HG02623 (cell line): Measurements from ENCODE around the gene HLA-DPA1.
"Not testable (repeated sequence)": the region's sequence is repeated elsewhere in the genome, so short reads cannot be mapped to it uniquely, and the experiment has no call there.

Experiments used
- ATAC-seq: cut with Tn5 transposase; IDR thresholded peaks from one replicate; pipeline ENCODE4 v1.9.1; 2021; ENCODE audit warnings: moderate library complexity; ENCODE audit not compliant: unreplicated experiment

HLA-DPA1 gene

DNA sequence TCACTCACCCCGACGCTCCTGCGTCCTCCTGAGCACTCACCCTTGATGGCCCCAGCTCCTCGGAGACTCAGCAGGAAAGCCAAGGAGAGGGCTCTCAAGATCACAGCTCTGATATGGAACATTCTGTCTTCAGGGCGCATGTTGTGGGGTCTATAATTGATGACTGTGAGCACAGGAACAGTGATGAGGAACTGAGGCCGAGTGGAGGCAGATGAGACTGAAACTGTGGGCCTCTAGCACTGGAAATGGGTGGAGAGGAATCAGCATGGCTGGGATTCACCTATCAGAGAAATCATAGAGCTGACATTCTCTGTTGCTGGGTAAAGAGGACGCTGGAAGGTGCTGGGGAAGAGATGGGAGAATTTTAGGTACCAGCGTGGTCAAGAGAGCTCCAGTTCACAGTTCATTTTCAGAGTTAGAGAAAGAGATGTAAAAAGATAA lies at the start of gene HLA-DPA1:
TSS of gene HLA-DPA1 (minus strand) at position 219 of the 441 bp plus-strand sequence.
- ATAC-seq, result peak; percentile 76

DNA sequence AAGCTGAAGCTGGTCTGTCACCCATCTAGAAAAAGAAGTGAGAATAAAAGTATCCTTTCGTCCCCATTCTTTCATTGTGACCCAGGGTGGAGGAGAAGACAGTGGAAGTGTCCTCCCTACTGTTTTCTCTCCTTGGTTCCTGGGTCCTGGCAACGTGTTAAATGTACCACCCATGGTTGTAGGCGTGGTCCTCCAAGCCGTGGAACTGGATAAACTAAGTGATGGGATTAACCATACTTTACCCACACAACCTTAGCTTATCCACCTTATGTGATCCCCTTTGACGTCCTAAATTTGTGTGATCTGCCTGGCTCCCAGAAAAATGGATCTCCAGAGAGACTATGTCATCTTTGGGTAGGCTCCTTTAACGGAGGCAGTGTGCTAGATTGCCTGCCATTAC lies 49.7 kb upstream of the HLA-DPA1 start:
- no peak for ATAC-seq

DNA sequence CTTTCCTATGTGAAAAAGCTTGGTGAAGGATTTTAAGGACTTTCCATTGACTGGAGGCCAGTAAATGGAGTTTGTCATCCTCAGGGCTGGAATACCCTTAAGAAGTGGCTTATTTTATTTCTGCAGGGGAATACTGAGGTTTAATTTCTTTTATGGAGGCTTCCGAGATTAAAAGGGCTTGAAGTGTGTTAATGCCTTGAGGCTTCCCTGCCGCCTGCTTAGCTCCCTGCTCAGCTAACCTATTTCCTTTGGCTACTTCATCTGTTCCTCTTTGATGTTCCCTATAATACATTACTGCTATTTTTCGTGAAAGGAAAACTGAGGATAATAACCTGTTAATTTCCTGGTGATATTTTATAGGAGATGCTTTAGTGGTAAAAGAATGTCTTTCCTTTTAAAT lies 46.6 kb upstream of the HLA-DPA1 start:
- ATAC-seq, result no peak

DNA sequence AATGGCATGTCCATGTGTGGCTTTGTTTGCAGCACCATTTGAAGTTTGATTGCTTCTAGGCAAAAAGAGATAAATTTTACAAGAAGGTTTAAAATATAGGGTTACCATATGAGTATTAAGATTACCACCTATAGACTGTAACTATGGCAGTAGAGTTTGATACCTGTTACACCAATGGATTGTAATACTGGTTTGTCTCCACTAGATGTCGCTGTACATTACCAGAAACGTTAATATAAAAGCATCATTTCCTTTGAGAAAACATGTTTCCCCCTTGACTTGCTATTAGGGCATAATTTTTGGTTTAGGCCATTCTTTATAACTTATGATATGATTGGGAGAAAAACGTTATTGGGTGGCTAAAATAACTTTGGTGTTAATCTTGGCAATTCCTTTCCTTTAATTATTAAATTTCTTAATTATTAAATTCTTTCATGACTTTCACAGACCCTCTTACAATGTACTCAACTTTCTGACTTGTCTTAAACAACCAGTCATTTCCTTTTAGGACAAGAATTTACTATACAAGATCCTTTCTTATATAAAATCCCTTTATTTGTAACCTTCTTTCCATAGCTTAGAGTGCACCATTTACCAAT lies 45.2 kb upstream of the HLA-DPA1 start:
- no peak for ATAC-seq

DNA sequence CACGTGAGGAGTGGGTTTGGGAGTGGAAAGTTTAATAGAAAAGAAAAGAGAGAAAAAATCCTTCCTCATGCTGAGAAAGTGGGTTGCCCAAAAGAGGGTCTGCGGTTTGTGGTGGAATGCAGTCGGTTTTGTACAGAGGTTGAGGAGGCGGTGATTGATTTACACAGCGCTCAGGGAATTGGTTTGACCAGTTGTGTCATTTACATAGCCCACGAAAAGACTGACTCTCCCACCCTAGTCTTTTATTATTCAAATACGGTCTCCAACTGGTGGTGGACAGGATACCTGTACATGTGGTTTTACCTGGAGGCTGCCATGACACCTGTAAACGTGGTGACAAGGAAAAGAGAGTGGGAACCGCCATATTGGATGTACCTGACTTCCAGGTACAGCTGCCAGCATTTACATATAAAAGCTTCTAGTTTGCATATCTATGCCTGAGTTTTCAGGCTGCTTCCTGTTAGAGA lies 44.4 kb upstream of the HLA-DPA1 start:
- ATAC-seq, result no peak

DNA sequence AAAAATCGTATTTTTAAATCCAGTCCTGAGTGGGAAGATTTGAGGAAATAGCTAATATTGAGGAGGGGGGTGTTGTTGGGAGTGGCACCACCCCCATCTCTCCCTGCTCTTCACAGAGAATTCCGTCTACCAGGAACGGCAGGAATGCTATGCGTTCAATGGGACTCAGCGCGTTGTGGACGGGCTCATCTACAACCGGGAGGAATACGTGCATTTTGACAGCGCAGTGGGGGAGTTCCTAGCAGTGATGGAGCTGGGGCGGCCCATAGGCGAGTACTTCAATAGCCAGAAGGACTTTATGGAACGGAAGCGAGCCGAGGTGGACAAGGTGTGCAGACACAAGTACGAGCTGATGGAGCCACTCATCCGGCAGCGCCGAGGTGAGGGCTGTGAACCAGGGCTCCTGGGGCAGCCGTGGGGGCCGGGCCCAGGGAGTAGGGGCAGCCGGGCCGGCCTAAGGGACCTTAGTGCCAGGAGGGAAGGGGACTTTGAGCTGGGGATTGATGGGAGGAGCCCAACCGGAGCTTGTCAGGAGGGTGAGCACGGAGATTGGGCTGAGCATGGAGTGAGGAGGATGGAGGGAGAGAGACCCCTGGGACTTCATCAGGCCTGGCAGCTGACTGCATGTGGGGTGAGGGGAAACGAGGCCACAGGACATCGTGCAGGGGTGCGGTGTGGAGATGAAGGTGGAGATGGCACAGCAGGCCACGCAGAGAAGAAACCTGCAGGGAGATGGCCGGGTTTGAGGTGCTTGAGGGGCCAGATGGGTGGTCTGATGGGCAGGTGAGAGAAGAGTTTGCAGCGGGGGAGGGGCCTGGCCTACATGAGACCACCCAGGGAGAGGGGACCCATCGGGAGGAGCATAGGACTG lies 43.6 kb upstream of the HLA-DPA1 start:
- no peak for ATAC-seq

DNA sequence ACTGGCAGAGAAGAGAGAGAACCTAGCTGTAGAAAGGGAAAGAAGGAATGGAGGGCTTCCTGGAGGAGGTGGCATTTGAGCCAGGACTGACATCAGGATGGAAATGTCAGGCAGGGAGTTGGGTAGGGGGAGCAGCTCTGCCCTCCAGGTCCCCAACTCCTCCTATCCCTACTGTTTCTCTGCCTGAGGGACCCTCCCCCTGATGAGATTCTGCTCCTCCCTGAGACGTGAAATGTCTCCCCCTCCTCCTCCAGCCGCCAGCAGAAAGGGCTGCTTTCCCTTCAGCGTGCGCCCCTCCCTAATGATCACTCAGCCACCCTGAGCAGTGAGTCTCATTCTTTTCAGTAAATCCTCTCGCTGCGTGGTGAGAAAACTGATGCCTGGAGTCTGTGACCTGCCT lies 43.0 kb upstream of the HLA-DPA1 start:
- ATAC-seq, result no peak

DNA sequence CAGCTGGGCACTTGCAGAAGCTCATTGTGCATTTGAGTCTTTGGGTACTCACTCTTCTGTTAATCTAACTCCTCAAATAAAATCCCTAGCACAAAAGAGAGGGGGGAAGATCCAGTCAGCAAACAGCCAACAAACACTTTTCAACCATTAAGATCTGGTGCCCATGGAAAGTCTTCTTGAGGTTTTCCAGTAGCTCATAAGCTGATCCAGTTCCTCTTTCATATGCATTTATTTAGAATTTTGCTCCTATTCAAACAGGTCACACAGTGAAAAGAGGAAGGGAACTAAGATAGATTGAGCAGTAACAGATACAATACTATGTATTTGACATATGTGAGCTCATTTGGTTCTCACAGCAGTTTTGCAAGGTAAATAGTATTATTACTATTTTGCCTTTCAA lies 41.0 kb upstream of the HLA-DPA1 start:
- ATAC-seq, result no peak

DNA sequence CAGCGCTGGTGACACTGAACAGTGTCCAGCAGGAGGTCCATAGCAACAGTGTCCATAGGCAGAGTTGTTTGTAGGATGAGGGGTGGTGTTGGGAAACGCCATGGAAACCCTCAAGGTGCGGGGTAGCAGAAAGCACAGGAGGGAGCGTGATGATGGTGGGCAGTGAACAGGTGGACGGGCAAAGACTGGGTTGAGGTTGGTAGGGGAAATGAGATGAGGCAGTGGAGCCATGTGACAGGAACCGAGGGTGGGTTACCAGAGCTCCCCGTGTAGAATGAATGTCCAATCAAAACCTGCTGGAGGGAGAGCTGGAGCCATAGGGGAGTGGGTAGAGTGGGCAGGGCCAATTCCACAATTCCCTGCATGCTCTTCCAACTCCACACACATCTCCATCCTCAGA lies 40.3 kb upstream of the HLA-DPA1 start:
- no peak for ATAC-seq

DNA sequence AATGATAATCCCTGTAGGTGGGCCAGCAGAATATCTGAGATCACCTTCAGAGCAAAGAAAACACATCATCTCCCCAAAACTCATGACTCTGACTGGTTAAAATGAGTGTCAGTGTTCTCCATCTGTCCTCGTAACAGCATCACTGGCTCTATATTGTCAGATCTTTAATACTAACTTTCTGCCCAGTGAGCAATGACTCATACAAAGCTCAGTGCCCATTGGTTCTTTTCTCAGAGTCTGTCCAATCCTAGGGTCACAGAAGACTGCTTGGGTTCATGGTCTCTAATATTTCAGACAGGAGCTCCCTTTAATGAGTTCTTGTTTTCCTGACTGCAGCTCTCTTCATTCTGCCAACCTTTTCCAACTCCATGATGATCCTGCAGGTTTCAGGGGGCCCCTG lies 38.7 kb upstream of the HLA-DPA1 start:
- no peak for ATAC-seq

DNA sequence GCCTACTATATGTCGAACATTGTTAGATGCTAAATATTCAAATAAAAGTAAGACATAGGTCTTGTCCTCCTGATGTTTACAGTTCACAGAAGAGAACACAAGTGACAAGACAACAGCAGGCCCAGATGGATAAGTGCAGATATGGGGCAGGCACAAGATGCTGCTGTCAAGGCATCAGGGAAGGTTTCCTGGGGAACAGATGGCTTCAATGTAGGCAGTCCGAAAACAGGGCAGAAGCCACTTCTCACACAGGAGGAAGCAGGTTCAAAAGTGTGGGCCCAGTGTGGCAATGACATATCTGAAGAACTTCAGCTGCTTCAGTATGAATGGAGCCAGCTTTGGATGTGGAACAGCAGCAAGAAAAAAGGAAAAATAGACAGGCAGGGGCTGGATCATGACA lies 34.9 kb upstream of the HLA-DPA1 start:
- no peak for ATAC-seq

DNA sequence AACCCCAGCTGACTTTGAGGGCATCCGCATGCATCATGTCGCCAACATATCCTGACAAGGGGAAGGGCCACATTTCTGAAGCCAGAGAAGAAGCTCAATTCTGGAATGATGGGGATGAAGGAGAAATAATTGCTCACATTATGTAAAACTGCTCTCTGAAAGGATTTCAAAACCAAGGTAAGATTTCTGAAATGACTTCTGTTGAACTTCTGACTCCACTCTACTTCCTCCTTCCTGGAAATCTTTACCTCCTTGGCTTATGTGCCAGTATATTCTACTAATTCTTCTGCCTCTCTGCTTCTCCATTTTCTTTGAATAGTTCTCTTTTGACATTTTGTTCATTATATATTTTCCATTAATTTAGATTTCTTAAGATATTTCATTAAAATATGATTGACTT lies 34.2 kb upstream of the HLA-DPA1 start:
- ATAC-seq, result no peak

DNA sequence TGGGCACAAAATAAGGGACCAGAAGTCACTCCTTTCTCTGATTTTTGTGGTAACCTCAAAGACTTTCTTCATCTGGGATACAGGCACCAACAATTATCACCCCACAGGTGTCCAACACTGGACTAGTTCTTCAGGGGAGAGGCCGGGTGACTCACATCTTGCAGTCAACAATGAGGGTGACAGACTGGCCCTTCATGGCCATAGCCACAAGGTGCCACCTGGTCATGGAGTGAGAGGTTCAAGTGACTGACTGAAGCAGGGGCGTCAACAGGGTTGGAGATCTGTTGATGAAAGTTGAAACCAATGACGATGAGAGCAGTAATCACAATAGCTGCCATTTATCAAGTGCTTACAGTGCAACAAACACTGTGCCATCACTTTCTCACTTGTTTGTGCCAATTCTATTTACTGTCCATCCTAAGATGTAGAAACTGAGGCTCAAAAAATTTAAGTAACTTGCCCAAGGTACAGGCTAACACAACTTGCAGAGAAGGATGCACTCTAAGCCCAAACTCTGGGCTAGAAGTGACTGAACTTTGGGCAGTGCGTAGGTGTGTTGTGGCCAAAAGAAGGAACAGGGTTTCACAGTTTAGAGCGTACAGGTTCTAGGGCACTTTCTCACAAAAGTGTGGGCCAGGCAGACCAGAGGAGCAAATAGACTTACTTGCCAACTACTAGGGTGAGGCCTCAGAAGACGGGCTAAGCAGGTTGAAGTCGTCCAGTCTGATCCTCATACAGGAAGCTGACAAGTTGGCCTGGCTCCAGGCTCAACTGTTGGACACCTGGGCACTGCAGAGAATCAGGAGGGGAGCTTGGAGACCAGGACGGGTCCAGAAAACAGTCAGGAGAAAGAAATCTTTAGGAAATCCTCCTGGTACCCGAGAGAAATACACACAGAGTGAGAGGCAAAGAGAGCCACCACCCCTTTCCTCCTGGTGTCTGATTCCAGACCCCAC lies 32.7 kb upstream of the HLA-DPA1 start:
- no peak for ATAC-seq

DNA sequence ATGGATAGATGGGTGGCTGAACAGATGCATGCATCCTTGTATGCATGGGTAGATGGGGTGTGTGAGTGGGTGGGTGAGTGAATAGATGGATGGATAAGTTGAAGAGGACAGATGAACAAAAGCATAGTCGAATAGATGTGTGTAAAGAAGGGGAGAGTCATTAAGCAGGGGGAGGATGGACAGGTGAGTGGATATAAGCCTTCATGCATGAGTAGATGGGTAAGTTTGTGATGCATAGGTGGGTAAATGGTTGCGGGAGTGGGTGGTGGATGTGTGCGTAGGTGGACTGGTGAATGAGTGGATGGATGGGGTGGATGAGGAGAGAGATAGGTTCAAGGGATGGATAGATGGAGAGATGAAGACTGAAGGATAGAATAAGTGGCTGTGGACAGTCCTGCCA lies 31.9 kb upstream of the HLA-DPA1 start:
- ATAC-seq, result no peak

DNA sequence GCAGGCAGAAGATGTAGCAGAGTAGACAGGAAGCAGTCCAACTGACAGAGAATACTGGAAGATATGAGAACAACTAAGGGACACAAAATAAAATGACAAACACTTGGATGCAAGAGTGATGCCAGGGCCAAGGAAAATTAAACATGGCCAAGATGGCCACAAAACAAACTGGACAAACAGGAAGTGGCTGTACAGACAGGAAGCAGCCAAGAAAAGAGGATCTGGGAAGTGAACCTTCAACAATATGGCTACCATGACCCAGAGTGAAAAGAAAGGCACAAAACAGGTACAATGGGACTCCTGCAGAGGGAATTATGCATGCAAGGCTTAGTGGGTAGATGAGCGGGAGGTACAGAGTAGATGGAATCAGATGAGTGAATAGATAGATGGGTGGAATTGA lies 31.4 kb upstream of the HLA-DPA1 start:
- no peak for ATAC-seq

DNA sequence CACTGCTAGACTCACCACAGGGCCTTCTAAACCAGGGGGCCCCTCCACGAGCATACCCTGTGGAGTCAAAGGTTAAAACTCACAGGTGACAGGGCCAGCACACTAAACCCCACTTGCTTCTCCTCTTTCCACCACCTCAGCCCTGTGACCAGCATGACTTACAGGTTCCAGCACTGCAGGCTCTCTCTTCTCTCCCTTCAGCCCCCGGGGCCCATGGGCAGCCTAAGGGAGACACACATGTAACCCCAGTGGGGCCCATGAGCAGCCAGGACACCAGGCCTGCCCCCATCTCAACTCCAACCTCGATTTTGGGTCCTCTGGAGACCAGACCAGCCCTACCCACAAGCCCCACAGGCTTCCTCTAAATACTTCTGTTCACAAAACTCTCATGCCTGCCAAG lies 30.3 kb upstream of the HLA-DPA1 start:
- no peak for ATAC-seq

DNA sequence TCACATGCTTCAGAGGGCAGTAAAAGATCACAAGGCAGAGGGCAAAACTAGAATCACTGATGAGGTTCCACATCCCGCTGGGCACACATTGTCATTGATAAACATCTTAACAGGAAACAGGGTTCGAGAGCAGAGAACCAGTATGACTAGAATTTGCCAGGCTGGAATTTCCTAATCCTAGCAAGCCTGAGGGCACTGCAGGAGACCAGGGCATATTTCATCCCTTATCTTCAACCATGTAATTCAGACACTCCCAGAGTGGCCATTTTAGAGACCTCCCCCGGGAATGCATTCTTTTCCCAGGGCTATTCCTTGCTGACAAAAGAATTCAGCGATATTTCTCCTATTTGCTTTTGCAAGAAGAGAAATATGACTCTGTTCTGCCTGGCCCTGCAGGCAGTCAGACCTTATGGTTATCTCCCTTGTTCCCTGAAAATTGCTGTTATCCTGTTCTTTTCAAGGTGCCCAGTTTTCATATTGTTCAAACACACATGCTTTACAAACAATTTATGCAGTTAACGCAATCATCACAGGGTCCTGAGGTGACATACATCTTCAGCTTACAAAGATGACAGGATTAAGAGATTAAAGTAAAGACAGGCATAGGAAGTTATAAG lies 27.8 kb upstream of the HLA-DPA1 start:
- not testable (repeated sequence) for ATAC-seq

DNA sequence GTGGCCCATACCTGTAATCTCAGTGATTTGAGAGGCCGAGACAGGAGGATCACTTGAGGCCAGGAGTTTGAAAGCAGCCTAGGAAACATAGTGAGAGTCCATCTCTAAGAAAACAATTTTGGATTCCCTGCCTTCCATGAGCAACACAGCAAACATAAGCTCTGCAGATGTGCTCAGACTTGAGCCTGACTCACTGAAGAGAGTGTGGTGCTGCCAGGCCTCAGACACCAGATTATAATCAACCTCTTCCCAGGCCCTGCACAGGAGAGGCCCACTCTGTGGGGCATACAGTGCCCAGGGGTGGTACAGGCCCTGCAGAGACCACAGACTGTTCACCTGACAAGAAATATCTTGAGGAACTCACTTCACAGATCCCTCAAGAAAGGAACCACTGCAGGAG lies 22.2 kb upstream of the HLA-DPA1 start:
- ATAC-seq, result no peak

DNA sequence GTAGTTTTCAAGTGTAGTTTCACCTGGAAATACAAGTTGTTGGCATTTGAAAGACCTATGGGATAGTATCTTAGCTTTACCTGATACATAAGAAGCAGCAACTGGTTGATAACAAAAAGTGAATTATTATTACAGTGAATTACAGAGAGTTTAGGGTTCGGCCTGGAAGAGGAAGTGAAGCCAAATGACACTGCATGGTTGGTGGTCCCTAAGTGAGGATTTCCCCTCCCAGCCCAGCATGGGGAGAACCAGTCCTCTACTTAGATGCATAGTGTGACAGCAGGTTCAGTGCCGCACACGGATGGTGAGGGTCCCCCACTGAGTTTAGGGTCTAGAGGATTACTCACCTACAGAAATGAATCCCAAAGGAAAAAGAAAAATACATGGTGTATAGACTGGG lies 20.4 kb upstream of the HLA-DPA1 start:
- no peak for ATAC-seq

DNA sequence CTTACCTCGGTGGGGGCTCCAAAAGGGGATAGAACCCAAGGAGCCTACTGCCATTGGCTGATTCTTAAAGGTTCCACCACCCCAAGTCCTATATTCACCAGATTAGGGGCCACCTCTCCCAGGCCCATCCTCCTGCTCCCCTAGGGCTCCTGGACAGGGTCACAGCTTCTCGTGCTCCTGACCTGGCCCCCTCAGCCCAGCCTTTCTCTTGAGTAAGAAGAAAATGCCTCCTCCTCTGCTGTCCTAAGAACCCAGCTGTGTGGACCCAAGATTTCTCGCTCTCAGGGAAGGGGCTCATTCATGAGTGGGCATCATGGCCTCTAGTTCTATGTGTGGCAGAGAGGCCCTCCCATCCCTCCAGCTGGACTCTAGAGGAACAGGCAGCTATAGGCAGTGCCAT lies 18.9 kb upstream of the HLA-DPA1 start:
- no peak for ATAC-seq

DNA sequence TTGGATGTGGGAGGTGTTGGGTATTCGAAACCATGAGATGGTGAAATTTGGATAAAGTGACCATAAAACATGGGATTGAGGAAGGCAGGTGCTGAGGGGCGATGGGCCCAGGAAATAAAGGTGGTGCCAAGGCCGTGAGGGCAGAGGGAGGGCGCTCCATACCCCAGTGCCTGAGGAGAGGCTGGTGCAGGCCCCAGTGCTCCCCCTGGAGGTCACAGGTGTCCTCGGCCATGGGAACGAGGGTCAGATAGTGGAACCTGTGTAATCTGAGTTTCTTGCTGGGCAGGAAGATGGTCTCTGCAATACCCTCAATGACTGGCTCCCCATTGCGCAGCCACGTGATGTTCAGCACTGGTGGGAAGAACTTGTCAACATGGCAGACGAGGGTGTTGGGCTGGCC lies 18.5 kb upstream of the HLA-DPA1 start:
- ATAC-seq, result no peak
